Calu3 (cell line): ENCODE results near the gene PCDH19. TPM values are rescaled to one million over a fixed set of nuclear protein-coding genes. Genes with fewer than 3 reads are reported as not detected.

ENCODE experiments used
- BruUV-seq: library from RNA; stranded (reverse); fragments of 400-500 nt; replicated peaks from 2 replicates; lab custom pipeline; 2021; lab: Mats Ljungman, UMichigan
- CTCF ChIA-PET: fragments of 300-600 bp; sonication (Branson Sonifier 250); formaldehyde crosslinking; loops from one replicate; lab custom pipeline; 2022; ENCODE audit warnings: antibody characterized with exemption; lab: Charles Lee
- DNase-seq: peaks from one replicate; pipeline ENCODE4 v3.0.0; 2022
- H3K27ac Mint-ChIP-seq: one replicate; pipeline ENCODE4 v1.8.0; 2022; ENCODE audit warnings: mixed read lengths; ENCODE audit not compliant: unreplicated experiment
- H3K27me3 Mint-ChIP-seq: one replicate; pipeline ENCODE4 v1.8.0; 2022; ENCODE audit warnings: mixed read lengths; ENCODE audit not compliant: unreplicated experiment
- H3K36me3 Mint-ChIP-seq: one replicate; pipeline ENCODE4 v1.8.0; 2022; ENCODE audit warnings: mild to moderate bottlenecking, moderate library complexity, mixed read lengths; ENCODE audit not compliant: insufficient read depth, unreplicated experiment
- H3K4me1 Mint-ChIP-seq: one replicate; pipeline ENCODE4 v1.8.0; 2022; ENCODE audit warnings: mild to moderate bottlenecking, low read depth, mixed read lengths; ENCODE audit not compliant: unreplicated experiment
- H3K4me3 Mint-ChIP-seq: one replicate; pipeline ENCODE4 v1.8.0; 2022; ENCODE audit warnings: mild to moderate bottlenecking, low read depth, moderate library complexity, mixed read lengths; ENCODE audit not compliant: unreplicated experiment
- H3K9me3 Mint-ChIP-seq: one replicate; pipeline ENCODE4 v1.8.0; 2022; ENCODE audit warnings: low read depth, mixed read lengths; ENCODE audit not compliant: unreplicated experiment
- intact Hi-C: fragments of 100-400 bp; cut with micrococcal nuclease; formaldehyde crosslinking; loops from one replicate; pipeline ENCODE4 v1.10.0; 2022; ENCODE audit not compliant: unreplicated experiment
- total RNA-seq: library from RNA; stranded (reverse); gene quantifications from 2 replicates; pipeline ENCODE4 v1.2.3, GENCODE V29; 2022
- TF ChIP-seq, protein P1 (sequence below): fragments of 200-600 bp; IDR thresholded peaks from one replicate; pipeline ENCODE4 v1.8.0; 2022; ENCODE audit warnings: antibody characterized with exemption; ENCODE audit not compliant: unreplicated experiment

Gene PCDH19
- total RNA-seq, 1 experiment from 2014 or later, result 0.50 TPM

DNA sequence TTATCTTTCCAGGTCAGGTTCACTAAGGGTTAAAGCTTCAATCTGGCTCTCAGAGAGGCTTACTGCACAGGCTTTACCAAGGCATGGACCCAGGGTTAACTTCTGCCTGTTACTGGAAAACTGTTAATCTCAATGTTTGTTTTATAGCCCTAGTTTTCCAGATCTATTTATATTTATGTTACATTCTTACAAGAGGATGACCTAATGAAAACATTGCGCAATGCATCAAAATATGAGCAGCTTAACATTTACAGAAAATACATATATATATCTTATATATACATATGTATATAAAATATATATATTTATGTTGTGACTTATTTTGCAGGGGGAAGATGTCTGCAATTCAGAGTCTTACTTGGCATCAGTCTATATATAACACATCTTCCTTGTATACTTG is 112.3 kb downstream of the PCDH19 start:
- no peaks in the 10 kb centered on the region for H3K27me3 Mint-ChIP-seq
- no peak overlapping the region for H3K27ac Mint-ChIP-seq
- TF ChIP-seq, protein P1, sequence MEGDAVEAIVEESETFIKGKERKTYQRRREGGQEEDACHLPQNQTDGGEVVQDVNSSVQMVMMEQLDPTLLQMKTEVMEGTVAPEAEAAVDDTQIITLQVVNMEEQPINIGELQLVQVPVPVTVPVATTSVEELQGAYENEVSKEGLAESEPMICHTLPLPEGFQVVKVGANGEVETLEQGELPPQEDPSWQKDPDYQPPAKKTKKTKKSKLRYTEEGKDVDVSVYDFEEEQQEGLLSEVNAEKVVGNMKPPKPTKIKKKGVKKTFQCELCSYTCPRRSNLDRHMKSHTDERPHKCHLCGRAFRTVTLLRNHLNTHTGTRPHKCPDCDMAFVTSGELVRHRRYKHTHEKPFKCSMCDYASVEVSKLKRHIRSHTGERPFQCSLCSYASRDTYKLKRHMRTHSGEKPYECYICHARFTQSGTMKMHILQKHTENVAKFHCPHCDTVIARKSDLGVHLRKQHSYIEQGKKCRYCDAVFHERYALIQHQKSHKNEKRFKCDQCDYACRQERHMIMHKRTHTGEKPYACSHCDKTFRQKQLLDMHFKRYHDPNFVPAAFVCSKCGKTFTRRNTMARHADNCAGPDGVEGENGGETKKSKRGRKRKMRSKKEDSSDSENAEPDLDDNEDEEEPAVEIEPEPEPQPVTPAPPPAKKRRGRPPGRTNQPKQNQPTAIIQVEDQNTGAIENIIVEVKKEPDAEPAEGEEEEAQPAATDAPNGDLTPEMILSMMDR, result no peak
- intact Hi-C loops, result no loop called here
- H3K4me1 Mint-ChIP-seq, result no peaks in the 10 kb centered on the region
- BruUV-seq, result no TSS peak
- no peaks in the 10 kb centered on the region for H3K9me3 Mint-ChIP-seq
- no peak overlapping the region for H3K4me3 Mint-ChIP-seq
- H3K36me3 Mint-ChIP-seq, result no peaks in the 10 kb centered on the region
- DNase-seq, result no peak
- CTCF ChIA-PET, result no interaction called here

DNA sequence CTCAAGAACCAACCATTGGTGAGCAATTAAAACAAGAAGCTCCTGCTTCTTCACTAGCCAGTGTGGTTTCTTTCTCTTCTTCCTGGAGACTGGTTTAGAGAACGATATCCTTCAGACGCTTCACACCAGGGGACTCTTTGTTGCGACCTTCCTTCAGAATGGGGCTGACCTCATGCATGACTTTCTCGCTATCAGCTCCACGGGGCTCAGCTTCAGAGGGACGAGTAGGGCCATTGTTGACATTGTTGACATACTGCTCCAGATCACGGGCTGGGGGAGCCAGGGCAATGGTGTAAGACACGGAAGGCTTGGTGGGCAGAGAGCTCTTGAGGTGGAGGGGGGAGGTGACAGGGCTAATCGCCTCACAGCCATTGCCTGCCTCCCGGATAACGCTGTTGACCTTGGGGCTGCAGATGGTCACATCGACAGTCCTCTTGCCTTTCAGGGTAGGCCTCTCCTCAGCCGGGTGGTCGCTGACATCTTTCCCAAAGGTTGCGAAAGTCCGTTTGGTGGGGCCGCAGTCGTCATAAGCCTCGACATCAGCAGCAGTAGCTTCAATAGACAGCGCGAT is 113.8 kb downstream of the PCDH19 start:
- Mint-ChIP-seq H3K9me3 (no peaks in the 10 kb centered on the region), H3K4me1 (no peaks in the 10 kb centered on the region), H3K27me3 (no peaks in the 10 kb centered on the region), H3K36me3 (no peaks in the 10 kb centered on the region), H3K27ac (no peak overlapping the region), H3K4me3 (no peak overlapping the region)
- CTCF ChIA-PET, result no interaction called here
- TF ChIP-seq, protein P1, result no peak
- no TSS peak for BruUV-seq
- no peak for DNase-seq
- intact Hi-C loops, result no loop called here

DNA sequence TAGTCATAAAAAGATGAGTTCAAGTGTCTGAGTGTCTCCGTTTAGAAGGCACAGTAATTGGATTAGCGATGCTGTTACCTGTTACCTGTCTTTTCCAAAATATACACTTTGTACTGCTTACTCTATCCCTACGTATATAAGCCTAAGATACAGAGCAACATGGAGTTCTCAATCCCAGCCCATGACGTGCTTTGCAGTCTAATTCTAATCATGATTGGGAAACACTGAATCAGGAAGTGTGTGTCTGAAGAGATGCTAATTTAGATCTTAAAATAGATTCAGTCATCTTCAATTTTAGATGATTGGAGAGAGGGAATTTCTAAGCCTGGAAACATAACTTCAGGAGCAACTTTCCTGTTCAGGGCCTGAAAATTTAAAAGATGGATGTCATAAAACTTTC is 115.1 kb downstream of the PCDH19 start:
- no peak for DNase-seq
- intact Hi-C loops, result no loop called here
- Mint-ChIP-seq H3K36me3 (no peaks in the 10 kb centered on the region), H3K9me3 (no peaks in the 10 kb centered on the region), H3K4me3 (no peak overlapping the region), H3K4me1 (no peaks in the 10 kb centered on the region), H3K27ac (no peak overlapping the region), H3K27me3 (no peaks in the 10 kb centered on the region)
- CTCF ChIA-PET, result no interaction called here
- TF ChIP-seq, protein P1, result no peak
- no TSS peak for BruUV-seq

DNA sequence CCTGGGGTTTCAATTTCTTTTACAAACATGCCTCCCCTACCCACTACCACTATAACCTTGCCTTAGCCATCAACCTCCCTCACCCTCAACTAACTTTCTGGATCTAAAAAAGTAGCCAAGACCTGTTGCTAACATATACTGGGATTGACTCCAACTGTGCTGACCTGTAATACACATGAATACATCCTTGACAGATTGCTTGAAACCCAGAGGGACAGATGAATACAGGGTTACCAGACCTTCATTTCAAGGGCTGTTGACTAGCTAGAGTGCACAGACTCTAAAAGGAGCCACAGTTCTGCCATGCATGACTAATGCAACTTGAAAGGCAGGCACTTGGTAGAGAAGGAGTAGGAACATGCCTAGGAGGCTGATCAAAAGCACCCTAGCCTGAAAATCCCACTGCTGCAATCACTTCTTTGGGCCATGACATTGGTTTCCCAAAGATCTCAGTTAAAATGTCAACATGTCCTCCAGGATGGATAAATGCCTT is 121.0 kb downstream of the PCDH19 start:
- Mint-ChIP-seq H3K9me3 (peaks cover 5% of the 10 kb centered on the region), H3K27ac (no peak overlapping the region), H3K36me3 (no peaks in the 10 kb centered on the region), H3K27me3 (no peaks in the 10 kb centered on the region), H3K4me1 (no peaks in the 10 kb centered on the region), H3K4me3 (no peak overlapping the region)
- no peak for DNase-seq
- no TSS peak for BruUV-seq
- TF ChIP-seq, protein P1, result no peak
- intact Hi-C loops, result no loop called here
- CTCF ChIA-PET, result no interaction called here
